Measurements from ENCODE around the gene FAR2.
"Not testable (repeated sequence)": the region's sequence is repeated elsewhere in the genome, so short reads cannot be mapped to it uniquely, and the experiment has no call there.

The FAR2 gene

GRCh38 chr12:29343022-29343799 is 194.1 kb downstream of the FAR2 start:
- DNase-seq = no peak

- DNase-seq = no peak
Observed at GRCh38 chr12:29346769-29347421, 197.8 kb downstream of the FAR2 start.

DNA sequence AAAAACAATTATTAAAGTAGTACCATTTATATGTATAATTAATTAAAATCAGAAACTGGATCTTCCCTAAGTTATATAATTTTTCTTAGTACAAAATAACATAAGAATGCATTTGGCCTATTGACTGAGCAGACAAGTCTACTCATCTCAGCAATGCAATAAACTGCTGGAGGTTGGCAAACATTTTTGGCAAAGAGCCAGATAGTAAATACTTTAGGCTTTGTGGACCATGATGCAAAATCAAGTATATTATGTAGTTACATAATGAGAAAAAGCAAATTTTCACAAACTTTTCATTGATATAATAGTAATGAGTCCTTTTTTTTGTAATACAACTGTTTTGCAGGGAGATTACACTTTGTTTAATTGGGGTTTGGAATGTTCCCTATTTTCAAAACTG is 201.0 kb downstream of the FAR2 start:
- no peak for DNase-seq

DNA sequence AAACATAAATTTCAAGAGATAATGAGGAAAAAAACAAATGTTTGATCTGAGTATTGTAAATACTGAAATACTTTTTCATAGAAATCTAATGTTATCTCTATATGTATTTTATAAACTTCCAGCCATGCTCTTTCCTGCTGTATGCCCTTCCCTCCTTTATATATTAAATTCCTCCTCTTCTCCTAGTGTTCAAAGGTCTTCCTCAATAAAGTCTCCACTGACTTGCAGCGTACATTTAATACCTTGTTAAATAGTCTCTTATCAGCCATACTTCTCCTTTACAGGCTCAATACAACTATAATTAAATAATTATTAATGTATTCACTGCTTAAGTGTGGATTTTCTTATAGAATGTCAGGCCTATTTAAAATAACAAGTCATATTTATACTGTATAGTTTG is 205.9 kb downstream of the FAR2 start:
- no peak for DNase-seq

DNA sequence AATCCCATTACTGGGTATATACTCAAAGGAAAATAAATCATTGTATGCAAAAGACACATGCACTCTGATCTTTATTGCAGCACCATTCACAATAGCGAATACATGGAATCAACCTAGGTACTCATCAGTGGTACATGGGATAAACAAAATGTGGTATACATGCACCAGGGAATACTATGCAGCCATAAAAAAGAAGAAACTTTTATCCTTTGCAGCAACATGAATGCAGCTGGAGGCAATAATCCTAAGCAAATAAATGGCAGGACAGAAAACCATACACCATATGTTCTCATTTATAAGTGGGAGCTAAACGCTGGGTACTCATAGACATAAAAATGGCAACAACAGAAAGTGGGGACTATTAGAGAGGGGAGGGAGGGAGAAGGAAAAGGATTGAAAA is 216.0 kb downstream of the FAR2 start:
- no peak for DNase-seq

GRCh38 chr12:29374012-29374411 is 224.9 kb downstream of the FAR2 start:
- DNase-seq = no peak

- DNase-seq = no peak
Observed at GRCh38 chr12:29374913-29375312, 225.8 kb downstream of the FAR2 start.

DNA sequence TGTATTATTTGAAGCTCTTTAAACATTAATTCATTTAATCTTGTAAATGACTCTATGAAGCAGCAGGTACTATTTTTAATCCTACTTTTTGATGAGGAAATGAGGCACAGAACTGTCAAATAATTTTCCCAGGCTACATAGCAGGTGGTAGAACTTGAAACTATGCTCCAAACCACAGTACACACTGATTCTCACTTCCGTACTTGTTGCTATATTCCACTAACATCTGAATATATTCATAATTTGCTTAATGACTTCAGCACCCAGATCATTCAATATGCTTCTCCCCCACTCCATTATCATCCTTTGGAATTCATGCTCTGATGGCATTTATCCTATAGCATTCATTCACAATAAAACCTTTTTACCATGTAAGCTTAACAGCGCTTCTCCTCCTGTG is 227.0 kb downstream of the FAR2 start:
- DNase-seq = no peak

- DNase-seq = peak; percentile 98 to 99
Observed at GRCh38 chr12:29380536-29381523, 231.8 kb downstream of the FAR2 start, which contains the start of gene ERGIC2. TSS of gene ERGIC2 (minus strand) at chr12:29381172. CDS start at chr12:29371633, 9,539 bp downstream.

- DNase-seq = no peak
Observed at GRCh38 chr12:29382251-29382650, 233.2 kb downstream of the FAR2 start.

DNA sequence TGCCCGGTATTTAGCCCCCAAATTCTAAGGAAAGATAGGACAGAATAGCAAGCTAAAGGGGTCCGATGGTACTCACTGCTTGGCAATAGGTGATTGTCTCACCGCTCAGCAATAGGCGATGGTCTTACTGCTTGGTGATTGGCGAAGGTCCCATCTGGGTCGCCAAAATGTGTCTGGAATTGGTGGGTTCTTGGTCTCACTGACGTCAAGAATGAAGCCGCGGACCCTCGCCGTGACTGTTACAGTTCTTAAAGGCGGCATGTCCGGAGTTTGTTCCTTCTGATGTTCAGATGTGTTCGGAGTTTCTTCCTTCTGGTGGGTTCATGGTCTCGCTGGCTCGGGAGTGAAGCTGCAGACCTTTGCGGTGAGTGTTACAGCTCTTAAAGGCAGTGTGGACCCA is 236.1 kb downstream of the FAR2 start:
- DNase-seq = not testable (repeated sequence)

All from NCI-H2081 (cell line).